Gastroesophageal sphincter (tissue), 3 donors: ENCODE measurements around the gene ADRM1.

Experiments
- EP300 ChIP-seq: sonication (generic); formaldehyde crosslinking; IDR thresholded peaks from one replicate; pipeline ENCODE4 v1.6.1; 2017; ENCODE audit warnings: antibody characterized with exemption, mild to moderate bottlenecking
- POLR2A ChIP-seq, 2 donors: fragments of 450-650 bp; IDR thresholded peaks; one replicate each; pipeline ENCODE4 v1.6.1; 2017; ENCODE audit warnings: antibody characterized with exemption in 2 of 2, mild to moderate bottlenecking in 2 of 2, moderate library complexity in 1 of 2
- TF ChIP-seq, protein P1 (sequence below), 4 experiments: fragments of 200-600 bp in 2 of 4; fragments of 450-650 bp in 2 of 4; sonication (generic) in 1 of 4; IDR thresholded peaks; one replicate each; pipeline ENCODE4 v1.5.1; 2017 to 2019; ENCODE audit warnings: antibody characterized with exemption in 4 of 4, mild to moderate bottlenecking in 2 of 4, moderate library complexity in 2 of 4

DNA sequence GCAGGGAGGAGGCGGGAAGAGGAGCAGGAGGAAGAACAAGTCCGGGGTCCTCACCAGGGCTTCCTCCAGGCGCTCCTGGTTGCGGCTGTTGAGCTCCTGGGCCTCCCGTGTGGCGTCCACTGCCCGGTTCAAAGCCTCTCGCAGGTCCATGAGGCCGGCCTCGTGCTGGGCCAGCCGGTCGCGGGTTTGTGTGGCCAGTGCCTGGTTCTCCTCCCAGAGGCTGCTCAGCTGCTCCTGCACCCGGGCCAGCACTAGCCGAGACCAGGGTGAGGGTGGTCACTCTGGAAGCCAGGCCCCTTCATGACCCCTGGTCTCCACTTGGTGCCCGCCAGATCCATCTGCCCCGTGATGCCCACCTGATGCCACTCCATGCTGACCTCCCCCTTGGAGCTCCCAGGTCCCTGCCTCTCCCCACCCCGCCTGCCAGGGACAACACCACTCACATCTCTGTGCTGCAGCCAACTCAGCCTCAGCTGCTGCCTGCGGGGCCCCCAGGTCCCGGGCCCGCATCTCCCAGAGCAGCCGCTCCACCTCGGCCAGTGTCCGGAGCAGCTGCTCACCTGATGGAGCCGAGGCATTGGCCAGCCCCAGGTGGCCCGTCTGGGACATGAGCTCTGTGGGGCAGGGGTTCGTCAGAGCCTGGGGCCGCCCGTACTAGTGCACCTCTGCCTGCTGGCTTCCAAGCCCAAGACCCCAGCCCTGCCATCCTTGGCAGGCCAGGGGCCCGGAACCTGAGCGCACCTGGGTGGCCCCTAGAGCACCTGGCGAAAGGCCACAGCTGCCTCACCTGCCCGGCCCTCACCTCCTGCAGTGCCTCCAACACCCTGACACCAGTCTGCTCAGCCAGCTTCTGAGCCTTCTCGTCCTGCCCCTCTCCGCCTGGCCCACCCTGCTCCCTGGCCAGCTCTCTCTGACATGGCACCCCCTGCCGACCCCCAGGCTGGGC lies 15.9 kb downstream of the ADRM1 start:
- TF ChIP-seq POLR2A (IDR thresholded peaks at IDR 0.05) = no peak
- TF ChIP-seq, protein P1, sequence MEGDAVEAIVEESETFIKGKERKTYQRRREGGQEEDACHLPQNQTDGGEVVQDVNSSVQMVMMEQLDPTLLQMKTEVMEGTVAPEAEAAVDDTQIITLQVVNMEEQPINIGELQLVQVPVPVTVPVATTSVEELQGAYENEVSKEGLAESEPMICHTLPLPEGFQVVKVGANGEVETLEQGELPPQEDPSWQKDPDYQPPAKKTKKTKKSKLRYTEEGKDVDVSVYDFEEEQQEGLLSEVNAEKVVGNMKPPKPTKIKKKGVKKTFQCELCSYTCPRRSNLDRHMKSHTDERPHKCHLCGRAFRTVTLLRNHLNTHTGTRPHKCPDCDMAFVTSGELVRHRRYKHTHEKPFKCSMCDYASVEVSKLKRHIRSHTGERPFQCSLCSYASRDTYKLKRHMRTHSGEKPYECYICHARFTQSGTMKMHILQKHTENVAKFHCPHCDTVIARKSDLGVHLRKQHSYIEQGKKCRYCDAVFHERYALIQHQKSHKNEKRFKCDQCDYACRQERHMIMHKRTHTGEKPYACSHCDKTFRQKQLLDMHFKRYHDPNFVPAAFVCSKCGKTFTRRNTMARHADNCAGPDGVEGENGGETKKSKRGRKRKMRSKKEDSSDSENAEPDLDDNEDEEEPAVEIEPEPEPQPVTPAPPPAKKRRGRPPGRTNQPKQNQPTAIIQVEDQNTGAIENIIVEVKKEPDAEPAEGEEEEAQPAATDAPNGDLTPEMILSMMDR (IDR thresholded peaks at IDR 0.05) = no peak
- TF ChIP-seq EP300 = no peak
